ENCODE data around the gene ALOX5AP.

The ALOX5AP gene

GRCh38 chr13:30730526-30730925, 4.8 kb upstream of the ALOX5AP start:
- Histone ChIP-seq H3K9me3 (ENCODE audit: insufficient read depth, low read depth, low read length) (no peaks in the 10 kb centered on the region), H3K9ac (ENCODE audit: low read depth, low read length) (no peak overlapping the region), H3K36me3 (ENCODE audit: insufficient read depth, low read depth, low read length) (no peaks in the 10 kb centered on the region), H3K4me3 (ENCODE audit: low read length) (no peak overlapping the region), H3K27me3 (ENCODE audit: insufficient read depth, low read length) (no peaks in the 10 kb centered on the region), H3K27ac (ENCODE audit: low read length) (no peak overlapping the region), H3K4me1 (ENCODE audit: insufficient read depth, low read length) (no peaks in the 10 kb centered on the region)

DNA sequence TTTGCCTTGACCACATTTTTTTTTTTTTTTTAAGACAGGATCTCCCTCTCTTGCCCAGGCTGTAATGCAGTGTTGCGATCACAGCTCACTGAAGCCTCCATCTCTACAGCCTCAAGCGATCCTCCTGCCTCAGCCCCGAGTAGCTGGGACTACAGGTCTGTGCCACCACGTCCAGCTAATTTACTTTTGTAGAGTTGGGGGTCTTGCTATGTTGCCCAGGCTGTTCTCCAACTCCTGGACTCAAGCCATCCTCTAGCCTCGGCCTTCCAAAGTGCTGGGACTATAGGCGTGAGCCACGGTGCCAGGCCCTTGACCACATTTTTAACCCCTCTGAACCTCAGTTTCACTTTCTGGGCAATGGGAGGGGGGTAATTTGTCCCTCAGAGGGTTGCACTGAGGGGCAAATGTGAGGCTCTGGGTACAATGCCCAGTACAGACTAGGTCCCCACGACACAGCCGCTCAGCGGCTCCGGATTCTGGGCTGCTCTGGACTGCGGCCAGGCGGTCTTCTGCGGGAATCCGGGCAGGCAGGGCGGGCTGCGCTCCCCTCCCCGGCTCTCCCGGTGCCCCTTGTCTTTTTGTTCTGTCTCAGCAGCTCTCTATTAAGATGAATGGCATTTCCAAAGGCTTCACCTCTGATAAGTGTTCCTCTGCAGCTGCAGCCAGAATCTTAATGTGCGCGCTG, 3.8 kb upstream of the ALOX5AP start:
- Histone ChIP-seq H3K9ac (ENCODE audit: low read depth, low read length) (no peak overlapping the region), H3K4me1 (ENCODE audit: insufficient read depth, low read length) (no peaks in the 10 kb centered on the region), H3K4me3 (ENCODE audit: low read length) (no peak overlapping the region), H3K36me3 (ENCODE audit: insufficient read depth, low read depth, low read length) (no peaks in the 10 kb centered on the region), H3K9me3 (ENCODE audit: insufficient read depth, low read depth, low read length) (no peaks in the 10 kb centered on the region), H3K27ac (ENCODE audit: low read length) (no peak overlapping the region), H3K27me3 (ENCODE audit: insufficient read depth, low read length) (no peaks in the 10 kb centered on the region)

DNA sequence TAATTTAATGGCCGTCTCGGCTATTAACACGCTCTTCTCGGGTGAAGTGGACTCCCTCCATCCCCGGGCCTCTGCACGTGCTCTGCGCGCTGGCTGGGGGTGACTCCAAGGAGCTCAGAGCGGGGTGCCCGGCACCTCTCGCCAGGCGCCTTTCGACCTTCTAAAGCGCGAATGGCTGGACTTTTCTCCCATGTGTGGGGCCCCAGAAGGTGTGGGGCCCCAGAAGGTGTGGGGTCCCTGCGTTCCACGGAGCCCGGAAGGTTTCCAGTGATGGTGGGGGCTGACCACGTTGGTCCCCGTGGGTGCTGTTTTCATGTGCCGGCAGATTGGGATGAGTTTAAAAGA, 3.3 kb upstream of the ALOX5AP start:
- Histone ChIP-seq H3K27ac (ENCODE audit: low read length) (no peak overlapping the region), H3K36me3 (ENCODE audit: insufficient read depth, low read depth, low read length) (no peaks in the 10 kb centered on the region), H3K9ac (ENCODE audit: low read depth, low read length) (no peak overlapping the region), H3K9me3 (ENCODE audit: insufficient read depth, low read depth, low read length) (no peaks in the 10 kb centered on the region), H3K4me1 (ENCODE audit: insufficient read depth, low read length) (no peaks in the 10 kb centered on the region), H3K27me3 (ENCODE audit: insufficient read depth, low read length) (no peaks in the 10 kb centered on the region), H3K4me3 (ENCODE audit: low read length) (no peak overlapping the region)

GRCh38 chr13:30734439-30734838, 904 bp upstream of the ALOX5AP start:
- H3K4me1 ChIP-seq (ENCODE audit: insufficient read depth, low read length), result no peaks in the 10 kb centered on the region
- H3K9ac ChIP-seq (ENCODE audit: low read depth, low read length), result no peak overlapping the region
- H3K36me3 ChIP-seq (ENCODE audit: insufficient read depth, low read depth, low read length), result no peaks in the 10 kb centered on the region

GRCh38 chr13:30735872-30736175, 481 bp downstream of the ALOX5AP start:
- Histone ChIP-seq H3K9ac (ENCODE audit: low read depth, low read length) (no peak overlapping the region), H3K27ac (ENCODE audit: low read length) (no peak overlapping the region), H3K36me3 (ENCODE audit: insufficient read depth, low read depth, low read length) (no peaks in the 10 kb centered on the region), H3K27me3 (ENCODE audit: insufficient read depth, low read length) (no peaks in the 10 kb centered on the region), H3K9me3 (ENCODE audit: insufficient read depth, low read depth, low read length) (no peaks in the 10 kb centered on the region), H3K4me1 (ENCODE audit: insufficient read depth, low read length) (no peaks in the 10 kb centered on the region), H3K4me3 (ENCODE audit: low read length) (no peak overlapping the region)

More at GRCh38 chr13:30734439-30734838, 904 bp upstream of the ALOX5AP start:
- Histone ChIP-seq H3K27me3 (ENCODE audit: insufficient read depth, low read length) (no peaks in the 10 kb centered on the region), H3K27ac (ENCODE audit: low read length) (no peak overlapping the region), H3K9me3 (ENCODE audit: insufficient read depth, low read depth, low read length) (no peaks in the 10 kb centered on the region), H3K4me3 (ENCODE audit: low read length) (no peak overlapping the region)

DNA sequence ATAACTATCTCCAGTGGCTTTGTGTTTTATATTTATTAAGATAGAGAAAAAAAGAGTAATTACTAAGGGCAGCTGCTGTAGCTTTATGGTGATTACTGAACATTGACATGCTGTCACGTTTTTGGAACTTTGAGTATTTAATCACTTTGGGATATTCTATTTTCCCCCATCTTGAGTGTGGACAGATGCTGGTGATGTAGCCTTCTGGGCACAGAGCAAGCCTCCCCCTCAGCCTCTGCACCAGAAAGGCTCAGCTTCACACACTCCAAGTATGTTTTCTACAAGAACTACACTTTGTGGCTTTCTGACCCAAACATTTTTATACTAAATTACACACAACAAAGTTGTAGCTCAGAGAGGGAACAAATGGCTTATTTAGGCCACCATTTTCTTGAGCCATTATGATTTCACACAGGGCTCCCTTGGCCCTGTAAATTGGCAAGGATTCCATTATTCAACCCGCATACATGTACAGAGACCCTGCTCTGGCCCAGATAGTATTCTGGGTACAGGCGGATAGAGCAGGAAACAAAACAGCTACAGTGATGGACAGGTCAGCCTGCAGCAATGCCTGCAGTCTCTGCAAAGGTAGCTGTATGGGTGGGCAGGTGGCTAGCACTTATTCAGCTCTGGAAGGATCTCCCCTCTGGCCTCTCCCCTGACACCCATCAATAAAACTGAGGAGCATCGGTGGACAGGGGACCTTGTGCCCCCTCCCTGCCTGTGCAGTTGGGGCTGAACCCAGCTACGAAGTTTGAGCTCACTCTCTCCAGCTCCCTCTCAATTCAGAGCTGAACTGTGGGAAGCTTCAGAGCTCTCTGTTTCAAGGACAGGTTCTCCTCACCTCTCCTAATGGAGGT, 1.3 kb downstream of the ALOX5AP start:
- no peak overlapping the region for H3K9ac ChIP-seq (ENCODE audit: low read depth, low read length)

DNA sequence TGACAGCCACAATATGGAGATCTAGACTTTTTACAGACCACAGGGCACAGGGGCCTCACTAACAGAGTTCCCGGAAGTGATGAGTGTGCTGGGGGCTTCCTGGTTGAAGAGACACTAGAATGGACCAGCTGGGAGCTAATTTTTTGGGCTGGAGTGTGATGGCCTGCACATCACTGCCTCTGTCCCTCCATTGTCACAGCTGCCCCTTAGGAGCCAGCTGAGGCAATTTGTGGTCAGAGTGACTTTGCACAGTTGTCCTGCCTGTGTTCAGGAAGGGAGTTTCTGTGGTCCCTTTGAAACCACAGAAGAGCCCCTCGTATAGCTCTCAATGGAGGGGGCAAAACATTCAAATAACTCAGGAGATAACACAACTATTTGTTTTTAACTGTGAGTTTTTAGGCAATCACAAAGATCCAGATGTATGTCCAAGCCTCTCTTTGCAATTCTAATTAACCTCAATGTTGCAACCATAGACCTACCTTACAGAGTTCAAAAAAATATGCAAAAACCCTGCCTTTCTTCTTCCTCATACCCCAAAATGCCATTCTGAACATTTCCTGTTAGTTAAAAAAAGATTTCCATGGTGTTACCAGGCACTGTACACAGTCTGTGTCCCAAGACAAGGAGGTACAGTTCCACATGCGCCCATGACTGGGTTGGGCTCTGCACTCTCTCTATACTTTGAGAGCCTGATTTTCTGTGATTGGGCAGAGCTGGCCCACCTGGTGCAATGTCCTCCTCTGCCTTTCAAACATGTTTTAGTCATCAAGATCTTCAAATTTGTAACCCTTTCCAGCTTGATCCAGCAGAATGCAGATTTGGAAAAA, 2.4 kb downstream of the ALOX5AP start:
- Histone ChIP-seq H3K9ac (ENCODE audit: low read depth, low read length) (no peak overlapping the region), H3K4me3 (ENCODE audit: low read length) (no peak overlapping the region), H3K36me3 (ENCODE audit: insufficient read depth, low read depth, low read length) (no peaks in the 10 kb centered on the region), H3K4me1 (ENCODE audit: insufficient read depth, low read length) (no peaks in the 10 kb centered on the region), H3K9me3 (ENCODE audit: insufficient read depth, low read depth, low read length) (no peaks in the 10 kb centered on the region), H3K27me3 (ENCODE audit: insufficient read depth, low read length) (no peaks in the 10 kb centered on the region), H3K27ac (ENCODE audit: low read length) (no peak overlapping the region)

More for the DNA sequence above, 1.3 kb downstream of the ALOX5AP start:
- no peak overlapping the region for H3K4me3 ChIP-seq (ENCODE audit: low read length)
- no peaks in the 10 kb centered on the region for H3K9me3 ChIP-seq (ENCODE audit: insufficient read depth, low read depth, low read length)
- H3K27ac ChIP-seq (ENCODE audit: low read length), result no peak overlapping the region
- no peaks in the 10 kb centered on the region for H3K4me1 ChIP-seq (ENCODE audit: insufficient read depth, low read length)
- H3K36me3 ChIP-seq (ENCODE audit: insufficient read depth, low read depth, low read length), result no peaks in the 10 kb centered on the region
- H3K27me3 ChIP-seq (ENCODE audit: insufficient read depth, low read length), result no peaks in the 10 kb centered on the region

- H3K9ac ChIP-seq (ENCODE audit: low read depth, low read length), result no peak overlapping the region
- H3K4me1 ChIP-seq (ENCODE audit: insufficient read depth, low read length), result no peaks in the 10 kb centered on the region
- H3K36me3 ChIP-seq (ENCODE audit: insufficient read depth, low read depth, low read length), result no peaks in the 10 kb centered on the region
- H3K27ac ChIP-seq (ENCODE audit: low read length), result no peak overlapping the region
- H3K4me3 ChIP-seq (ENCODE audit: low read length), result no peak overlapping the region
- no peaks in the 10 kb centered on the region for H3K27me3 ChIP-seq (ENCODE audit: insufficient read depth, low read length)
- no peaks in the 10 kb centered on the region for H3K9me3 ChIP-seq (ENCODE audit: insufficient read depth, low read depth, low read length)
These were observed 3.3 kb downstream of the ALOX5AP start for GRCh38 chr13:30738526-30739236.

- Histone ChIP-seq H3K27ac (ENCODE audit: low read length) (no peak overlapping the region), H3K9me3 (ENCODE audit: insufficient read depth, low read depth, low read length) (no peaks in the 10 kb centered on the region), H3K27me3 (ENCODE audit: insufficient read depth, low read length) (no peaks in the 10 kb centered on the region), H3K4me1 (ENCODE audit: insufficient read depth, low read length) (no peaks in the 10 kb centered on the region), H3K36me3 (ENCODE audit: insufficient read depth, low read depth, low read length) (no peaks in the 10 kb centered on the region), H3K4me3 (ENCODE audit: low read length) (no peak overlapping the region), H3K9ac (ENCODE audit: low read depth, low read length) (no peak overlapping the region)
These were observed 3.8 kb downstream of the ALOX5AP start for GRCh38 chr13:30739237-30739528.

GRCh38 chr13:30739761-30740642, 4.7 kb downstream of the ALOX5AP start:
- no peaks in the 10 kb centered on the region; the same call in 1 of the 2 replicates for H3K4me1 ChIP-seq (ENCODE audit: insufficient read depth, low read length)
- H3K4me3 ChIP-seq (ENCODE audit: low read length), result no peak overlapping the region
- no peaks in the 10 kb centered on the region for H3K9me3 ChIP-seq (ENCODE audit: insufficient read depth, low read depth, low read length)
- no peak overlapping the region for H3K27ac ChIP-seq (ENCODE audit: low read length)
- H3K27me3 ChIP-seq (ENCODE audit: insufficient read depth, low read length), result no peaks in the 10 kb centered on the region
- H3K9ac ChIP-seq (ENCODE audit: low read depth, low read length), result no peak overlapping the region
- no peaks in the 10 kb centered on the region for H3K36me3 ChIP-seq (ENCODE audit: insufficient read depth, low read depth, low read length)

DNA sequence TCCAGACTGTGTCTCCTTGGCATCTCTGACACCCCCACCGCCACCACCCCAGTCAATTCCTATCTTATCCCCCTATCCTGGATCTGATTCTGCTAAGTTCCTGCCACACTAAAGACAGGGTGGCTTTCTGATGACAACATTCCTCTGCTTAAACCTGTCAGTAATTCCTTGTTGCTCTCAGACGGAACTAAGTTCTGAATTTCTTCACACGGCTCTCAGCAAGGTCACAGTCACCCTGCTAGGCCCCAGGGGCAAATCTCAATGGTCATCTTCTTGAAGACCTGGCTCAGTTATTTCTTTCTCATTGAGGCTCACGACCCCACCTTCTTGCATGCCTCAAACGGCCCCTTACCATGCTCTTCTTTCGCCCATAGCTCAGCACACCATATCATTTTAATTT, 7.6 kb downstream of the ALOX5AP start:
- H3K4me3 ChIP-seq (ENCODE audit: low read length), result no peak overlapping the region
- H3K27me3 ChIP-seq (ENCODE audit: insufficient read depth, low read length), result no peaks in the 10 kb centered on the region
- no peak overlapping the region for H3K27ac ChIP-seq (ENCODE audit: low read length)
- no peaks in the 10 kb centered on the region; the same call in 1 of the 2 replicates for H3K4me1 ChIP-seq (ENCODE audit: insufficient read depth, low read length)
- no peak overlapping the region for H3K9ac ChIP-seq (ENCODE audit: low read depth, low read length)
- H3K36me3 ChIP-seq (ENCODE audit: insufficient read depth, low read depth, low read length), result no peaks in the 10 kb centered on the region
- no peaks in the 10 kb centered on the region for H3K9me3 ChIP-seq (ENCODE audit: insufficient read depth, low read depth, low read length)

Data from iPS-20b (cell line).